OCI-LY7 (cell line): ENCODE data around the gene AFF2. TPM values are rescaled to one million over a fixed set of nuclear protein-coding genes. Genes with fewer than 3 reads are reported as not detected.

ENCODE experiments used
- BruUV-seq: library from RNA; stranded (reverse); fragments of 400-500 nt; replicated peaks from 2 replicates; lab custom pipeline; 2021; lab: Mats Ljungman, UMichigan
- CTCF ChIA-PET: fragments of 300-600 bp; sonication (Branson Sonifier 250); formaldehyde crosslinking; loops from one replicate; lab custom pipeline; 2022; ENCODE audit warnings: antibody characterized with exemption; ENCODE audit not compliant: unreplicated experiment; lab: Charles Lee
- POLR2A ChIA-PET: fragments of 300-600 bp; sonication (Branson Sonifier 250); formaldehyde crosslinking; loops from one replicate; lab custom pipeline; 2022; ENCODE audit warnings: antibody characterized with exemption; lab: Charles Lee
- DNase-seq: peaks from one replicate; pipeline ENCODE4 v3.0.0-alpha.2; 2015; ENCODE audit warnings: low spot score
- H2AFZ ChIP-seq: fragments of 200-600 bp; sonication (generic), shearing (Covaris generic); 2 replicates; pipeline ENCODE4 v1.6.1; 2014; ENCODE audit warnings: mild to moderate bottlenecking, antibody characterized with exemption, low read length, moderate library complexity
- H3K27ac ChIP-seq: fragments of 200-600 bp; sonication (generic); 2 replicates; pipeline ENCODE4 v1.5.1; 2014; ENCODE audit warnings: mixed run types, low read depth, mild to moderate bottlenecking, moderate library complexity, low read length, inconsistent platforms; ENCODE audit not compliant: poor library complexity, severe bottlenecking
- H3K36me3 ChIP-seq: fragments of 200-600 bp; sonication (generic); 2 replicates; pipeline ENCODE4 v1.6.1; 2014; ENCODE audit warnings: mild to moderate bottlenecking, antibody characterized with exemption, low read length, moderate library complexity, mixed read lengths; ENCODE audit not compliant: insufficient read depth
- H3K4me1 ChIP-seq: fragments of 200-600 bp; sonication (generic); 2 replicates; pipeline ENCODE4 v1.5.1; 2014; ENCODE audit warnings: mild to moderate bottlenecking, low read length; ENCODE audit not compliant: insufficient read depth, poor library complexity, severe bottlenecking
- H3K4me2 ChIP-seq: fragments of 200-600 bp; sonication (generic); 2 replicates; pipeline ENCODE4 v1.6.1; 2014; ENCODE audit warnings: mild to moderate bottlenecking, low read length
- H3K4me3 ChIP-seq: fragments of 200-600 bp; sonication (generic); 2 replicates; pipeline ENCODE4 v1.5.1; 2014; ENCODE audit warnings: mild to moderate bottlenecking, low read depth, low read length; ENCODE audit not compliant: poor library complexity, severe bottlenecking
- H3K79me2 ChIP-seq: fragments of 200-600 bp; sonication (generic); 2 replicates; pipeline ENCODE4 v1.6.1; 2016; ENCODE audit warnings: low read depth, mild to moderate bottlenecking, low read length, moderate library complexity, mixed read lengths; ENCODE audit not compliant: insufficient read depth
- H3K9me2 ChIP-seq: fragments of 200-600 bp; sonication (generic); 2 replicates; pipeline ENCODE4 v1.6.1; 2016; ENCODE audit warnings: mild to moderate bottlenecking, low read length, mixed read lengths; ENCODE audit not compliant: insufficient read depth
- H3K9me3 ChIP-seq: fragments of 200-600 bp; sonication (generic); 2 replicates; pipeline ENCODE4 v1.6.1; 2014; ENCODE audit warnings: mild to moderate bottlenecking, mixed run types, low read length, mixed read lengths
- H4K20me1 ChIP-seq: fragments of 200-600 bp; sonication (generic); 2 replicates; pipeline ENCODE4 v1.6.1; 2014; ENCODE audit warnings: mild to moderate bottlenecking, antibody characterized with exemption, low read length, moderate library complexity, mixed read lengths; ENCODE audit not compliant: insufficient read depth
- EZH2phosphoT487 ChIP-seq: fragments of 200-600 bp; sonication (generic); IDR thresholded peaks from 2 replicates; pipeline ENCODE4 v1.6.1; 2018; ENCODE audit warnings: low read depth, borderline replicate concordance, mild to moderate bottlenecking, mixed run types, antibody characterized with exemption, low read length, moderate library complexity, mixed read lengths
- intact Hi-C: fragments of 100-400 bp; cut with micrococcal nuclease; formaldehyde crosslinking; loops from one replicate; pipeline ENCODE4 v1.10.0; 2022; ENCODE audit not compliant: unreplicated experiment
- total RNA-seq, 2 experiments: library from RNA; depleted of rRNA in 1 of 2; stranded (reverse); fragments of >200 nt in 1 of 2; shearing (Covaris generic) in 1 of 2; gene quantifications; 2 replicates each; pipeline ENCODE4 v1.2.3, GENCODE V29; 2014 to 2022
- TF ChIP-seq, protein P1 (sequence below): fragments of 200-600 bp; sonication (generic); conservative IDR thresholded peaks from 2 replicates; pipeline ENCODE4 v1.5.1; 2014; ENCODE audit warnings: mild to moderate bottlenecking, antibody characterized with exemption, low read length, moderate library complexity, mixed read lengths

Gene AFF2
- total RNA-seq, 2 experiments from 2014 or later: 102 to 106 TPM

DNA sequence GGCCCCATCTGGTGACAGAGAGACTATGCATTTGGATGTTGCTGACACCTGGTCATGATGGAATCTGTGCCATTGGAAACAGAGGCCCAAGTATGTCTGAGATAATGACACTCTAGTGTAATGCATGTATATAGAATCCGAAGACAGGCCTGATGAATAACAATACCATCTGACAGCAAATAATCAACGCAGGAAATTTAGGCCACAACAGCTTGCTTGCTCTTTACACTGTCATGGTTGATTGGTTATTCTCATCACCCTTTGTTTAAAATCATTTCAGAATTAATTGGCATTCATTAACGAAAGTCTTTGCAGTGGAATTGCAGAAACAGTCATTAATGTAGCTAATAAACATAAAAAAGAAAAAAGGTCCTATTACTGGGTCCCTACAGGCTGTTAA lies 194.8 kb downstream of the AFF2 start:
- H2AFZ ChIP-seq: no peak overlapping the region
- H3K79me2 ChIP-seq: peaks cover 47% of the 10 kb centered on the region
- DNase-seq: no peak
- TF ChIP-seq, protein P1, sequence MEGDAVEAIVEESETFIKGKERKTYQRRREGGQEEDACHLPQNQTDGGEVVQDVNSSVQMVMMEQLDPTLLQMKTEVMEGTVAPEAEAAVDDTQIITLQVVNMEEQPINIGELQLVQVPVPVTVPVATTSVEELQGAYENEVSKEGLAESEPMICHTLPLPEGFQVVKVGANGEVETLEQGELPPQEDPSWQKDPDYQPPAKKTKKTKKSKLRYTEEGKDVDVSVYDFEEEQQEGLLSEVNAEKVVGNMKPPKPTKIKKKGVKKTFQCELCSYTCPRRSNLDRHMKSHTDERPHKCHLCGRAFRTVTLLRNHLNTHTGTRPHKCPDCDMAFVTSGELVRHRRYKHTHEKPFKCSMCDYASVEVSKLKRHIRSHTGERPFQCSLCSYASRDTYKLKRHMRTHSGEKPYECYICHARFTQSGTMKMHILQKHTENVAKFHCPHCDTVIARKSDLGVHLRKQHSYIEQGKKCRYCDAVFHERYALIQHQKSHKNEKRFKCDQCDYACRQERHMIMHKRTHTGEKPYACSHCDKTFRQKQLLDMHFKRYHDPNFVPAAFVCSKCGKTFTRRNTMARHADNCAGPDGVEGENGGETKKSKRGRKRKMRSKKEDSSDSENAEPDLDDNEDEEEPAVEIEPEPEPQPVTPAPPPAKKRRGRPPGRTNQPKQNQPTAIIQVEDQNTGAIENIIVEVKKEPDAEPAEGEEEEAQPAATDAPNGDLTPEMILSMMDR: no peak
- no peak for TF ChIP-seq EZH2phosphoT487
- ChIA-PET POLR2A (no interaction called here), CTCF (no interaction called here)
- peaks cover 26% of the 10 kb centered on the region for H3K36me3 ChIP-seq
- H3K9me3 ChIP-seq: 0 out of 2 replicates have a peak, but pooled peaks cover 3% of the 10 kb centered on the region
- no peak overlapping the region for H3K27ac ChIP-seq
- peaks cover 38% of the 10 kb centered on the region for H3K4me1 ChIP-seq
- no peaks in the 10 kb centered on the region for H3K9me2 ChIP-seq
- no peaks in the 10 kb centered on the region for H4K20me1 ChIP-seq
- BruUV-seq: no TSS peak
- H3K4me2 ChIP-seq: no peak overlapping the region
- intact Hi-C loops: loop anchor here (5.0 kb wide), 1 partner anchor 123 kb away; no protein-coding TSS in a partner anchor
- no peak overlapping the region for H3K4me3 ChIP-seq

DNA sequence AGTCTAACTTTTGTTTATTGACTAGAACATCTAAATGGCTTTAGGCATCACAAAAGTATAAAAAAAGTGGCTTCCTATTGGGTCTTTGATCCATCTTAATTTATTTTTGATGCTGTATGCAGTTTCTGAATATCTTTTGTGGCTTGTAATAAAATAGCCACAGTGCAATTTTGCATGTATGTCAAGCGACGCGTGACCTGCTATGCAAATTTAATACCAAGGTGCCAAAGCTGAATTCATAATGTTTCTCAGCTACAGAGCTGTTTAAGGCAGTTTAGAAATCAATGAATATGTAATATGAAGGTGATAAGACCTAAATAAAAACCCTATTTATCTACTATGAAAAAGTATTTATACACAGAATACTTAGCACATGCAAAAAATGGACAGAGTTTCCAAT lies 197.8 kb downstream of the AFF2 start:
- intact Hi-C loops: loop anchor here (5.0 kb wide), 1 partner anchor 126 kb away; no protein-coding TSS in a partner anchor
- TF ChIP-seq EZH2phosphoT487: no peak
- Histone ChIP-seq H2AFZ (no peak overlapping the region), H3K27ac (peak overlapping the region; percentile 70), H3K9me3 (0 out of 2 replicates have a peak, but pooled peaks cover 3% of the 10 kb centered on the region), H4K20me1 (no peaks in the 10 kb centered on the region), H3K4me2 (peak overlapping the region; percentile 75), H3K36me3 (peaks cover 23% of the 10 kb centered on the region), H3K79me2 (peaks cover 60% of the 10 kb centered on the region), H3K9me2 (no peaks in the 10 kb centered on the region), H3K4me1 (peaks cover 43% of the 10 kb centered on the region), H3K4me3 (peak overlapping the region; percentile 48)
- peak; percentile 30 for DNase-seq
- CTCF ChIA-PET: no interaction called here
- BruUV-seq: no TSS peak
- POLR2A ChIA-PET: interaction anchor here (0.7 to 1.7 kb wide), 3 partner anchors 10 to 413 kb away, joined by 4 read pairs; no protein-coding TSS in a partner anchor

DNA sequence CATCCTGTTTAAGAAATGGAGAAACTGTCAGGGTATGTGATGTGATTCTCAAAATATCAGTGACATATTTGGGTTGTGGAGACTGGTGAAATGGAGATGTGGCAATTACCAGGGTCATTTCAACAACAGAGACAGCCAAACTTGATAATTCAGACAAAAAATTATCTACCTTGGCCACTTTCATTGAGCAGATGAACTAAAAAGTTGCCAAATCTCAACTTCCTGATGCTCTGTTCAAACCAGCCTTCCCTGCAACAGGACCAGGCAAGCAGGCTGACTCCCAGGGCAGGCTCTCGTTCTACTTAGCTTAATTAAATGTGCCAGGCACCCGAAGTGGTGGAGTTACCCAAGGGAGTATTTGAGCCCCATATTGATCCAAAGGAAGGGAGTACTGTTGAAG lies 199.6 kb downstream of the AFF2 start:
- no peak for DNase-seq

More for the DNA sequence above, 199.6 kb downstream of the AFF2 start:
- Histone ChIP-seq H2AFZ (no peak overlapping the region), H3K4me1 (peaks cover 43% of the 10 kb centered on the region), H3K4me3 (no peak overlapping the region), H3K9me3 (no peaks in the 10 kb centered on the region), H4K20me1 (no peaks in the 10 kb centered on the region), H3K27ac (peak overlapping the region; percentile 70), H3K9me2 (no peaks in the 10 kb centered on the region), H3K4me2 (peak overlapping the region; percentile 75; the same call in 1 of the 2 replicates), H3K79me2 (peaks cover 60% of the 10 kb centered on the region), H3K36me3 (peaks cover 27% of the 10 kb centered on the region)
- ChIA-PET POLR2A (interaction anchor here (0.6 to 0.7 kb wide), 3 partner anchors 79 to 232 kb away, joined by 3 to 4 read pairs (median 3); no protein-coding TSS in a partner anchor), CTCF (interaction anchor here (0.6 kb wide), 1 partner anchor 258 kb away, joined by 3 read pairs; no protein-coding TSS in a partner anchor)
- intact Hi-C loops: no loop called here
- no TSS peak for BruUV-seq
- TF ChIP-seq, protein P1: no peak
- TF ChIP-seq EZH2phosphoT487: no peak
